Measurements from ENCODE around the gene BRD2.

BRD2 gene

DNA sequence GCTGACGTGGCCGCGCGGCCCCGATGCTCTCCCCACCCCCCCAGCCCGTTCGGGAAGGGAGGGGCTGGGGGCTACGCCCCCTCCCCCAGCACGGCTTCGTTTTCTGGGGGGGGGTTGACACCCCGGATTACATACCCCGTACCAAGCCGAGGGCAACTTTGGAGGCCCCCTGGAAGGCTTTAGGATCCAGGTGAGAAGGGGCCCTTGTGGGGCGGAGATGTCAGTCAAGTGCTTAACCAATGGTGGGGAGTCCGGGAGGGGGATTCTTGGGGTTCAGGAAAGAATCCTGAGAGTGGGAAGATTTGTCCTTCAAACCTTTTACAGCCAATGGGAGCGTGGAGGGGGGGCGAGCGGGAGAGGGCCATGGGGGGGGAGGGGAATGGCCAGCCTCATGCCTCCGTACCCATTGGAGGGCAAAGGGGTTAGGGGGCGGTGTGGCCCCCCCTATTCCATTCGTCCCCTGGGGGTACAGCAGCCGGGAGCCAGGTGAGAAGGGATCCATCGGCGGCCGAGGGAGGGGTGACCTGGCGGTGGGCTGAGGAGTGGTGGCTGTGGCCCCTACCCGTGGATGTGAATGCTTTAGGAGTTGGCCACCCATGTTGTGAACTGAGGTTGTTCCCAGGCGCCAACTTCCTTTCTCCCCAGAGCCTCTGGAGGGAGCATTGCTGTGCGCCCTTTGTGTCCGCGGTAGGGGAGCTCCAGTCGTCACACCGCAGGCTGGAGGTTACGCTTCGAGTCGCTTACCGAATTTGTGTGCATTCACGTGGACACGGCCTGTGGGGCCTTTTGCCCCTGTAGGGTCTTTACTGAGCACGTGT lies 682 bp downstream of the BRD2 start:
- peak overlapping the region; percentile 58 for H3K4me3 ChIP-seq (replicated peaks; ENCODE audit: low read depth, low read length)
- DNase-seq (ENCODE audit: extremely low read depth, low read depth): peak; percentile 67
- TF ChIP-seq, protein P1, sequence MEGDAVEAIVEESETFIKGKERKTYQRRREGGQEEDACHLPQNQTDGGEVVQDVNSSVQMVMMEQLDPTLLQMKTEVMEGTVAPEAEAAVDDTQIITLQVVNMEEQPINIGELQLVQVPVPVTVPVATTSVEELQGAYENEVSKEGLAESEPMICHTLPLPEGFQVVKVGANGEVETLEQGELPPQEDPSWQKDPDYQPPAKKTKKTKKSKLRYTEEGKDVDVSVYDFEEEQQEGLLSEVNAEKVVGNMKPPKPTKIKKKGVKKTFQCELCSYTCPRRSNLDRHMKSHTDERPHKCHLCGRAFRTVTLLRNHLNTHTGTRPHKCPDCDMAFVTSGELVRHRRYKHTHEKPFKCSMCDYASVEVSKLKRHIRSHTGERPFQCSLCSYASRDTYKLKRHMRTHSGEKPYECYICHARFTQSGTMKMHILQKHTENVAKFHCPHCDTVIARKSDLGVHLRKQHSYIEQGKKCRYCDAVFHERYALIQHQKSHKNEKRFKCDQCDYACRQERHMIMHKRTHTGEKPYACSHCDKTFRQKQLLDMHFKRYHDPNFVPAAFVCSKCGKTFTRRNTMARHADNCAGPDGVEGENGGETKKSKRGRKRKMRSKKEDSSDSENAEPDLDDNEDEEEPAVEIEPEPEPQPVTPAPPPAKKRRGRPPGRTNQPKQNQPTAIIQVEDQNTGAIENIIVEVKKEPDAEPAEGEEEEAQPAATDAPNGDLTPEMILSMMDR (IDR thresholded peaks at IDR 0.05; ENCODE audit: low read depth, low read length, missing control alignments): peak; percentile 6

DNA sequence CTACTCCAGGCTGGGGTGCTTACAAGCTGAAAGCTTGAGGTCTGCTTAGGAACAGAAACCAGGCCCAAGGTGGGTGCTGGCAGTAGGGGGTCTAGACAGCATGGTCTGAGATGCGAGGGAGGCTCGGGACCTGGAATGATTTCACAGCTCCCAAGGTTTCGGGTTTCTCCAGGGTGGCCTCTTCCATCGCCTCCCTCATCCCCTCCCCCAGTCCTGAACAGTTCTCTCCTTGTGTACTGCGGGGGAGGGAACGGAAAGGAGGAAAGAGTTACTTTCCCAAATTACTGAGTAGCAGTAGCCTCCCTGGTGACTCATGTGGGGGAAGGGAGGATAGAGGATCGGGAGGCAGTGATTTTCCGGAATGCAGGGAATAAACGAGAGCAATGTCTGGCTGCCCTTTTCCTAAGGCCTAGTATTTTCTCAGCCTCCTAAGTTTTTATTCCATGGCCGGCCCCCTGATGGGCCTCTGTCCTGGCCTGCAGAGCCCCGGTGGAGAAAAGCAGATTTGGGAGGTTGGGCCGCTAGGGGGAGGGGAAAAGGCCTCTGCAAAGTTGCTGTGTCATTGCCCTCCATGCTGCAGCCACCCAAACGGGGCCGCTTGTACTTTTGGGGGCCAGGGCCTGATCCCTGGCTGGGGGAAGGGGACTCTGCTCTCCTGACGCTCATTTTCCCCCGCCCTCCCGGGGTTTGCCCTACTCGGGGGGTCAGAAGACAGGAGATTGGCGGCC lies 1.5 kb downstream of the BRD2 start:
- H3K4me3 ChIP-seq (replicated peaks; ENCODE audit: low read depth, low read length): peak overlapping the region; percentile 58
- DNase-seq (ENCODE audit: extremely low read depth, low read depth): peak; percentile 93

DNA sequence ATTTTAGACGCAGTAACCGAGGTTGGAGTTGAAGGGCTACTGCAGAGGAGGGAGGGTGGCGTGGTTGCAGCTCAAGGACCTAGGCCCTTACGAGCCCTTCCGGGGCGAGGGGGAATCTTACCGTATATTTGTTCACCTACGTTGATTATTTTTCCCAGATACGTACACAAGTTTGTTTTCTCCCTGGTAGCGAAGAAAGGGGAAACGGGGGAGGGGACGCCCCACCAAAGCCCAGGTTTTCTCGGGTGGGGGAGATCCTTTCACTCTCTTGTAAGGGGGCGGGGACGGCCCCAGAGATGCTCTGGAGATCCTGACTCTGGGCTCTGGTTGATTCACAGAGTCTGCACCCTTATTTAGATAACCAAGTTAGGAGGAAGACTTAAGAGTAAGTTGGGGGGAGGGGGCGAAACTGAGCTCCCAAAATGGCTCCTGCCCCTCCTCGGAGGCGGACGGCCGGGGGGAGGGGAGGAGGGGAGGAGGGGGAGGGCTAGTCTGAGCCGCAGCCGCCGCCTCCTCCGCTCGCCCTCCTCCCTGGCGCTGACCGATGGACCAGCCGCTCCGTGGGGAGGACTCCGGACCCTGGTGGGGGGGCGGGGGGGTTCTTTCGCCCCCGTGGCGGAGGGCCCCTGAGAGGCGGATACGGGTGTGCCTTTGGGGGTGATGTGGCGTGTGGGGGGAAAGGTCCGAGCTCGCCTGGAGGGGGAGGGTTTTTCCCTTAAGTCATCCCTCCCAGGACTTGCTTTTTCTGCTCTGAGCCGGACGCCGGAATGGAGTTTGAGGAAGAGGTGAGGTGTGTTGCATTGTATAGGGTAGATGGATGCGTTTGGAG lies 2.2 kb downstream of the BRD2 start:
- TF ChIP-seq, protein P1 (IDR thresholded peaks at IDR 0.05; ENCODE audit: low read depth, low read length, missing control alignments): no peak
- DNase-seq (ENCODE audit: extremely low read depth, low read depth): no peak
- H3K4me3 ChIP-seq (replicated peaks; ENCODE audit: low read depth, low read length): peak overlapping the region; percentile 58

More for the DNA sequence above, 1.5 kb downstream of the BRD2 start:
- TF ChIP-seq, protein P1 (IDR thresholded peaks at IDR 0.05; ENCODE audit: low read depth, low read length, missing control alignments): peak; percentile 19

DNA sequence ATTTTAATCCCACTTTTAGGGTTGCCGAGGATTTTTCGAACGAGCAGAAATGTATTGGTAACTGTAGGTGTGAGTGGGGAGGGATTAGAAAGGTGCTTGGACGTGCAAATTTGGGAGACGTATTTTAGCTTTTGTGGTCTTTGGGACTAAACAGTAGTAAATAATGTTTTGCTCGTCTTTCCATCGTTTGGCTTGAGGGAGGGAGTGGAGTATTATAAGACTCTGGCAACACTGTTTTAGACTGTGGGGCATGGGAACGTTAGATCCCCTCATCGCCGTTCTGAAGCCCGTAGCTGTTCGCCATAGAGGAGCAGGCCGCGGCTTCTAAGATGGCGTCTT lies 2.8 kb downstream of the BRD2 start:
- TF ChIP-seq, protein P1 (IDR thresholded peaks at IDR 0.05; ENCODE audit: low read depth, low read length, missing control alignments): no peak
- H3K4me3 ChIP-seq (replicated peaks; ENCODE audit: low read depth, low read length): peak overlapping the region; percentile 58
- no peak for DNase-seq (ENCODE audit: extremely low read depth, low read depth)

DNA sequence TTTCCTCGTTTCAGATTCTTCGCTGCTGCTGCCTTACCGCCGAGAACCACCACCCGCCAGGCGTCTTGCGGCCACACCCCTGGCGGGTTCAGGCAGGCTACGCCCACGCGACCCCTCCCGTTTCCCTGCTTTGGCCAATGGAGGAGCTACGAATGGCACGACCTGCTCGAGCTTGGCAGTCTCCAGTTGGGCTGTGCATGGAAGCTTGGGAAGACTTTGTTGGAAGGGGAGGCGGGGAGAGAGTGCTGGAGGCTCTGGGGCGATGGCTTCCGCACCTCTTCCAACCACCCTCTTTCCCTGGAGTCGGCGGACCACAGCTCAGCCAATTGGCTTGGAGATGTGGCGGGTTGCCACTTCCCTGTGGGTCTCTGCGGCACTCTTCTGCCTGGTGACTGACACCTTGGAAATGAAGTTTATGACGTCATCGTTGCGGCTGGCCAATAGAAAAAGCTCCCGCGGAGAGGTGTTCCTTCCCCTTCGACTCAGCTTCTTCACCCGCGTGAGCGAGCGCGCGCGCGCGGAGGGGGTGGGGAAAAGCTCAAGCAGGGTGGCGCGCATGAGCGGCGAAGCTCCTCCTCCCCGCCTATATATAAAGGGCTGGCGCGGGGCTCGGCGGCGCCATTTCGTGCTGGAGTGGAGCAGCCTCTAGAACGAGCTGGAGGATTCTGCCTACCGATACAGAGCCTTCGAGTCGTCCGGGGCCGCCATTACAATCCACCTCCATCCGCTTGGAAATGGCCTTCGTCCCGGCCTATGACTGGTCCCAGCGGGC lies 3.4 kb downstream of the BRD2 start:
- peak overlapping the region; percentile 97 for H3K4me3 ChIP-seq (replicated peaks; ENCODE audit: low read depth, low read length)
- TF ChIP-seq, protein P1 (IDR thresholded peaks at IDR 0.05; ENCODE audit: low read depth, low read length, missing control alignments): no peak
- peak; percentile 100 for DNase-seq (ENCODE audit: extremely low read depth, low read depth)
